Stimulated activated CD8-positive, alpha-beta memory T cell treated with anti-CD3 and anti-CD28 coated beads, Interleukin-7, amount 100 ng/mL, for 4 hours (primary cell): ENCODE results near the gene ENAH.
"Not testable (repeated sequence)": the region's sequence is repeated elsewhere in the genome, so short reads cannot be mapped to it uniquely, and the experiment has no call there.

ENCODE experiments used
- DNase-seq, 2 donors: peaks; one replicate each; pipeline ENCODE4 v3.0.0-alpha.2; 2020; ENCODE audit warnings: low read depth in 2 of 2

The ENAH gene

DNA sequence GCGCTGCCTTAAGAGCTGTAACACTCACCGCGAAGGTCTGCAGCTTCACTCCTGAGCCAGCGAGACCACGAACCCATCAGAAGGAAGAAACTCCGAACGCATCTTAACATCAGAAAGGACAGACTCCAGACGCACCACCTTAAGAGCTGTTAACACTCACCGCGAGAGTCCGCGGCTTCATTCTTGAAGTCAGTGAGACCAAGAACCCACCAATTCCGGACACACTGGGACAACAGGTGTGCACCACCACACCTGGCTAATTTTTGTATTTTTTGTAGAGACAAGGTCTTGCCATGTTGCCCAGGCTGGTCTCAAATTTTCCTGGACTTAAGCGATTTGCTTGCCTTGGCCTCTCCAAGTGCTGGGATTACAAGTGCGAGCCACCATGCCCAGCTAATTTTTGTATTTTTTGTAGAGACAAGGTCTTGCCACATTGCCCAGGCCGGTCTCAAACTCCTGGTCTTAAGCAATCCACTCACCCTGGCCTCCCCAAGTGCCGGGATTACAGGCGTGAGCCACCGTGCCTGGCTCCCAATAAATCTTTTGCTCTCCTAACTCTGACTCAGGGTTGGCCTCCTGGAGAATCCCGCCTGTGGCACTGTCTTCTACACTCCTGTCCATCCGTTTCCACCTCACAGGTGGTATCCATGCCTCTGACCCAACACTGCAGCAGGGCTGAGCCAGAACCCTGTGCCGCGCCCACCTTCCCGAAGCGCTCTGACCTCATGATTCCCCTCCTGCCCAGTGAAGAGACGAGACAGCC, 179.1 kb downstream of the ENAH start:
- DNase-seq: not testable (repeated sequence)

- DNase-seq: not testable (repeated sequence)
Observed at GRCh38 chr1:225473266-225473665, 179.7 kb downstream of the ENAH start.

DNA sequence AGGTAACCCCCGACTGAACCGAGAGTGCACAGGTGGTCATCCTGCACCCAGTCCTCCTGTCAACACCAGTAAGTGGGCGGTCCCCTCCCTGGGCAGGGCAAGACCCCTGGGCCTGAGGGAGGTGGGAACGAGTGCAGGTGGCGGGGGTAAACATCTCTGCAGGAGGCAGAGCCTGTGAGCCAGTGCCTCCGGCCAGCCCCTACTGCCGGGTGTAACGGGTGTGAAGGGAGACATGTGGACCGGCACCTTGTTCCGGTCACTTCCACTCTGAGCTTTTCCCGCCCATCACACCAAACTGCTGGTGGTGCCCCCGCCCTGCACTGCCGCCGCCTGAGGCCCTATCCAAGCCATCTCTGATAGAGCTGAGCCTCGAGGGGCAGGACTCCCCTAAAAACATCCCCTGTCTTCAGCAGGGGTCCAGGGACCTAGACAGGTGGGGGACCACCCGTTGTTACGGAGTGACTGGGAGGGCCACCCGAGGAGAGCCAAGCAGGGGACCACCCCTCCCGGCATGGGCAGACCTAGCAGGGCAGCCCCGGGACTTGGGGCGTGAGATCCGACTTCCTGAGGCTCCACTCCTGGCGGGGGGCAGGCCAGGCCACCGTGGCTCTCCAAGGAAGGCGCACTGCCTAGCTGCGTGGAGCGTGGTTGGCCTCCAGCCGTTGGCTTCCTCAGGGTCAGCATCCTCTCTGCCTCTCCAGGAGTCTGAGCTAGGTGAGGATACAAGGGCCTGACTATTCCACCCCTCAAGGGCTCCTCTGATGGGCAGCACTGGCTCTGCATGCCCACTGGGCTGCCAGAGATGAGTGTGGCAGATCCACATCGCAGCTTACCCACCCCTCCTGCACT, 181.2 kb downstream of the ENAH start:
- DNase-seq: no peak

GRCh38 chr1:225471109-225471452, 181.8 kb downstream of the ENAH start:
- DNase-seq: no peak

GRCh38 chr1:225470211-225471108, 182.5 kb downstream of the ENAH start:
- no peak for DNase-seq

GRCh38 chr1:225469051-225469450, 183.9 kb downstream of the ENAH start:
- no peak for DNase-seq

GRCh38 chr1:225468270-225469020, 184.5 kb downstream of the ENAH start:
- DNase-seq: no peak

DNA sequence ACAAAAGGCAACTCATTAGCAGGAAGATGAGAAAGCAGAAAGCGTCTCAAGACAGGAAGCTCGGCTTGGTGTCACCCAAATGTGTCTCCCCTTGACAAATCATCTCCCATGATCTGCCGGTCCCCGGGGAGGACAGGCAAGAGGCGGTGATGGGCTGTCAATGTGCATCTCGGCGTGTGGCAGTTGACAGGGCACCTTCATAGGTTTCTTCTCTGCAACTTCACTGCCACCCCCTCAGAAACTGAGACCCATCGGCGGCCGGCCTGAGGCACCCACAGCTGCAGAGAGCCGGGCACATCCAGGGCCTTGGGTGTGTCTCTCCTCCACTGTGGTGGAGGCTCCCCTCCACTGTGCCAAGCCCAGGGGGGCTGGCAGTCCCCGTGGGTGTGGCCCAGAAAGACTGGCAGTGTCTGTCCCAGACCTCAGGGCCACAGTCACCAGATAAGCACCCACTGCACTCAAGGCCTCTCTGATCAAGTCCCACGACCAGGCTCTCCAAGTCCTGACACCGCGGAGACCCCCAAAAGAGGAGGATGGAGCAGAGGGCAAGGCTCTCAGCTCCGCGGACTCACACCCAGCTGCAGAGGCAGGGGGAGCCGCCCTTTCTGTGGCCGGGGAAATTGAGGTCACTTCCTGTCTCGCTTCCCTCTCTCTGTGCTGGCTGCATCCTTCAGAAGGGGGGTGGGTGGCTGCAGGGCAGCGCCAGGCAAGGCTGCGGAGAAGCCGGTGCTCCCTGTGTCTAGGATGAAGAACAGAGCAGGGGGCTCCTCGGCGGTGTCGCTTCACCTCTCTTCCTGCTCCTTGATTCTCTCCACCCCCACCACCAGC, 185.5 kb downstream of the ENAH start:
- DNase-seq: peak; percentile 67 to 73

DNA sequence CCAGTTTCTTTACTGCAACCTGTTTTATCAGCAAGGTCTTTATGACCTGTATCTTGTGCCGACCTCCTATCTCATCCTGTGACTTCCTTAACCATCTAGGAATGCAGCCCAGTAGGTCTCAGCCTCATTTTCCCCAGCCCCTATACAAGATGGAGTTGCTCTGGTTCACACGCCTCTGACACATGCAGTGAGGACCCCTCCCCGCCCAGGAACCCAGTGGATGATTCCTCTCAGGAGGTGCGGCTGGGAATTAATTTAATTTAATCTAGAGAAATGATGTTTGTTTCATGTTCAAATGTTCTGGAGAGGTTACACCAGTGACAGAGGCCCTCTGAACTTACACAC, 186.1 kb downstream of the ENAH start:
- DNase-seq: no peak

- DNase-seq: no peak
Observed at GRCh38 chr1:225465793-225466517, 187.0 kb downstream of the ENAH start.

GRCh38 chr1:225464851-225465792, 187.8 kb downstream of the ENAH start:
- DNase-seq: no peak

- DNase-seq: no peak
Observed at GRCh38 chr1:225462714-225463574, 190.0 kb downstream of the ENAH start.

DNA sequence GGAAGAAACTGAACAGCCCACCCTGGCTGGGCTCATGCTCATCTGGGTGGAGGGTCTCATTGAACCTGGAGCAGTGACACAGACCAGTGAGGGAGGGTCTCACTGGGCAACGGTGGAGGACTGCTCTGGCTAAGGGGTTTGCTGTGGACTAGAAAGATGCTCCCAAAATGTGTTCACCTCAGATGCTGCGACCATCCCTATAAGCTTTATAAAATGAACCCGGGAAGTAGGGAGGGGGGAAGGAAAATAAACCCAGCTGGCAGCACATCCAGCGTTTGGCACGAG, 190.6 kb downstream of the ENAH start:
- no peak for DNase-seq

DNA sequence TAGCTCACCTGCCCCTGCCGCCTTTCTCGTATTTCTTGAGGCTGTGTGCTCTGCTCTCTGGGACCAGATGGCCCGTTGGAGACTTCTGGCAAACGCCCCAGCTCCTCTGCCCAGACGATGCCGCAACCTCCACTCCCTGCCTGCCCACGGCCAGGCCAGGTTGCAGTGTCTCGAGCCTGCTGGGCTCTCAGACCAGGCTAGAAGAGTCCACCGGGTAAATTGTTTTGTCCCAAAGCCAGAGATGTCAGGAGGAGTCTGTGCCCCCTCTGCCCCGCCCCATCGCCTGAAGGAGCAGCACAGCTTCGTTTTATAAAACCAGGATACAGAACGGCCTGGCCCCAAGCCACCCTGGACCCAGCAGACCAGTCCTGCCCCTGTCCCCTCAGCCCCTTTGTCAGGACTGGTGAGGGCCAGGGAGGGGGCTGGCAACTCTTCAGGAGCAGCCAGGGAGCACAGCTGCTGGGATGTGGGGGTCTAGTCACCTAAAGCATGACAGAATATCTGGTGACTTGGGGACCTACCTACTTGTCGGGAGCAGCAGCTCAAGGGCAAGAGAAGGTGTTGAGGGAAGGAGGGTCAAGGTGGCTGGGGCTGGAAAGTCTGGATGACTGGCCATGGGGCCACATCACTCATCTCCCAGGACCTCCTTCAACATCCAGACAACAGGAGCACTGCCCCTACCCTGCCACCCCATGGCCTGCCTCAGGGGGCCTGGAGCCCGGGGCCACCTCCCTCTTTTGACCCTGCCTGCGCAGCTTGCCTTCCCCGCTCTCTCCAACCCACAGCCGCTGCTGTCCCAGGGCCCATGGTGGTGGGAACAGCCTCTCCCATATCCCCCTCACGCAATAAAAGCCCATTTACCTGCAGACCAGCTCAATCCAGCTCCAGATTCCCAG, 191.1 kb downstream of the ENAH start:
- no peak for DNase-seq

GRCh38 chr1:225460737-225461532, 192.0 kb downstream of the ENAH start:
- DNase-seq: peak; percentile 48 to 69
